Body of pancreas (tissue), 4 donors: Measurements from ENCODE around the gene DNAJC6.

Experiments used
- POLR2A ChIP-seq, 3 donors: fragments of 450-650 bp; IDR thresholded peaks; one replicate each; pipeline ENCODE4 v1.6.1; 2016; ENCODE audit warnings: antibody characterized with exemption in 3 of 3, mild to moderate bottlenecking in 2 of 3
- TF ChIP-seq, protein P1 (sequence below), 7 experiments: fragments of 450-650 bp in 4 of 7; fragments of 200-600 bp in 3 of 7; sonication (generic) in 3 of 7; IDR thresholded peaks; one replicate each; pipeline ENCODE4 v1.5.1; 2016 to 2019; ENCODE audit warnings: antibody characterized with exemption in 7 of 7

DNA sequence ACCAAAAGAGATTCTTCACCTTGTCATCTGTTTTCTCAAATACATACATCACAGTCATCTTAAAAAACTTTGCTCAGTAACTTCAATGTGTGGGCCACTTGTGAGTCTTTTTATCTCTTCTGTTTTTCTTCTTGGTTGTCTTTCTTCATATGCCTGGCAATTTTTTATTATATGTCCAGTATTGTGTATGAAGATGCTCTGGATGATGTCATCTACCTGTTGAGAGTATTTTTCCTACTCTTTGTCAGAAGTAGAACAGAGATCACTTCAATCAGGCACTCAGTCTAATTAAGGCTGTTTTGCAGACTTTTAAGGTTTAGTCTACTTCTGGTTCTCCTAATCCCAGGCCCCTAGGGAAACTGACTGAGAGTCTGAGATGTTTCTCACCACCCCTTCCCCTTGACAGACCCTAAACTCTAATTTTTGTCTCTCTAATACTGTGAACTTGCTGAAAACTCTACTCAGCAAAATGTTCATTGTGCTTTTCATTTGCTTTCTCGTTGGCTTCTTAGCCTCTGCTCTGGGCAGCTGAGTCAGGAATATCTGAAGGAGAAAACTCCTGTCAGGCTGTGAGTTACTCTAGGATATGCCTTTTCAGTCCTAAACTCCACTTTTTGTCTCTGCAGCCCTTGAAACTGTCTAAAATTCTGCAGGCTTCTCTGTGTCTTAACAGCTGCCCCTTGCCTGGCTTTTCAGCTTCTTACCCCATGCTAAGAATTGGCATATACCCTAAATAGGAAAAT, 33.0 kb upstream of the DNAJC6 start:
- TF ChIP-seq, protein P1, sequence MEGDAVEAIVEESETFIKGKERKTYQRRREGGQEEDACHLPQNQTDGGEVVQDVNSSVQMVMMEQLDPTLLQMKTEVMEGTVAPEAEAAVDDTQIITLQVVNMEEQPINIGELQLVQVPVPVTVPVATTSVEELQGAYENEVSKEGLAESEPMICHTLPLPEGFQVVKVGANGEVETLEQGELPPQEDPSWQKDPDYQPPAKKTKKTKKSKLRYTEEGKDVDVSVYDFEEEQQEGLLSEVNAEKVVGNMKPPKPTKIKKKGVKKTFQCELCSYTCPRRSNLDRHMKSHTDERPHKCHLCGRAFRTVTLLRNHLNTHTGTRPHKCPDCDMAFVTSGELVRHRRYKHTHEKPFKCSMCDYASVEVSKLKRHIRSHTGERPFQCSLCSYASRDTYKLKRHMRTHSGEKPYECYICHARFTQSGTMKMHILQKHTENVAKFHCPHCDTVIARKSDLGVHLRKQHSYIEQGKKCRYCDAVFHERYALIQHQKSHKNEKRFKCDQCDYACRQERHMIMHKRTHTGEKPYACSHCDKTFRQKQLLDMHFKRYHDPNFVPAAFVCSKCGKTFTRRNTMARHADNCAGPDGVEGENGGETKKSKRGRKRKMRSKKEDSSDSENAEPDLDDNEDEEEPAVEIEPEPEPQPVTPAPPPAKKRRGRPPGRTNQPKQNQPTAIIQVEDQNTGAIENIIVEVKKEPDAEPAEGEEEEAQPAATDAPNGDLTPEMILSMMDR (IDR thresholded peaks at IDR 0.05): no peak
- TF ChIP-seq POLR2A (IDR thresholded peaks at IDR 0.05): no peak
